ENCODE results near the gene TBX18.

TBX18 gene

GRCh38 chr6:84764332-84765049 is at the start of gene TBX18:
TBX18 (minus strand) TSS chr6:84764598; CDS start chr6:84764181, 417 bp downstream.
- no peak for DNase-seq (ENCODE audit: low read depth, low spot score)

DNA sequence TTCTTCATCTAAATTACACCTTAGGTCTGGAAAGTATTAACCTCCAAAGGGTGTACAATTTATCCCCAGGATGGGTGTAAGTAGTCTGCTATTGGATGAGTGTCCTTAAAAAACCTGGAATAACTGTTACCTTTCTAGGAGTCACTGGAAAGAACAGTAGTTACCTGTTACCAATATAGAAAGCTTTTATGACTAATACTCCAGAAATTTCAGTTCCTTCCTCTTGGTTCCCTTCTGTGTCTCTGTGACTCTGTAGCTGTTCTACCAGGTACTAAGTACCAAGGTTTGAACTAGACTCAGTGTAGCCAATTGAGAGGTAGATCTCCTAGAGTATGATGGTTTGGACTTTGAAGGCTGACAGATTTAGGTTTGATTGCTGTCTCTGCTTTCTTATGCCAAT is 47.0 kb upstream of the TBX18 start:
- no peak for DNase-seq (ENCODE audit: low read depth, low spot score)

DNA sequence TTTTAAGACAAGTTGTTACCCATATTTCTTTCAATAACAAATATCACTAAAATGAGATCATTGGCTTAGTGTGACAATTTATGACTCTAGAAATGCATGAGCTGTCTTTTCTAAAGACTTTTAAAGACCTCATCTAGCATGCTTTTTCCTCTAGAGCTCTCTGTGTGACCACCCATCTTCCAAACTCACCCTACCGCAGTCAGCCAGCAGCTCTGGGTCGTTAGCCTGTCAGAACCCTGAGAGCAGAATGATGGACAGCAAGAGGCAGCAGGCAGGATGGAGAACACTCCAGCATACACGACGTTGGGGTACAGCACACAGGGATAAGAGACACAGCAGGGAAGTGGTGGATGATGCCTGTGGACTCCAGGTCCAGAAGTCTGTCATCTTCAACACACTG is 45.1 kb upstream of the TBX18 start:
- DNase-seq (ENCODE audit: low read depth, low spot score): no peak

GRCh38 chr6:84808491-84809061 is 44.2 kb upstream of the TBX18 start:
- no peak for DNase-seq (ENCODE audit: low read depth, low spot score)

- DNase-seq (ENCODE audit: low read depth, low spot score): no peak
These were observed 40.7 kb upstream of the TBX18 start for GRCh38 chr6:84805145-84805544.

DNA sequence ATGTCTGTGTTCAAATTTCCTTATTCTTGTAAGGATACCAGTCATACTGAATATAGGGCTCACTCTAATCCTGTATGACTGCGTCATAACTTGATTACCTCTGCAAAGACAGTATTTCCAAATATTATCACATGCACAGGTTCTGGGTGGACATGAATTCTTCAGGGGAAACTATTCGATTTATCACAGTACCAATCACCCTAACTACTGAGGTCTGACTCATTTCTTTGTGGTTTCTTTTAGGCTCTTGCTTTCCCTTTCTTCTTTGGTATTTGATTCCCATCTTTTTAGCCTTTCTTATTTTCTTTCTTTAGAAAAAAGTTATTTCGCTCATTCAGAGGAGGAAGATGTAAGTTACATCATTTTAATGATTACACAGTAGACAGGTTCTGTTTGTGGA is 40.3 kb upstream of the TBX18 start:
- DNase-seq (ENCODE audit: low read depth, low spot score): no peak

GRCh38 chr6:84801250-84801649 is 36.9 kb upstream of the TBX18 start:
- DNase-seq (ENCODE audit: low read depth, low spot score): no peak

GRCh38 chr6:84798257-84798656 is 33.9 kb upstream of the TBX18 start:
- DNase-seq (ENCODE audit: low read depth, low spot score): no peak

DNA sequence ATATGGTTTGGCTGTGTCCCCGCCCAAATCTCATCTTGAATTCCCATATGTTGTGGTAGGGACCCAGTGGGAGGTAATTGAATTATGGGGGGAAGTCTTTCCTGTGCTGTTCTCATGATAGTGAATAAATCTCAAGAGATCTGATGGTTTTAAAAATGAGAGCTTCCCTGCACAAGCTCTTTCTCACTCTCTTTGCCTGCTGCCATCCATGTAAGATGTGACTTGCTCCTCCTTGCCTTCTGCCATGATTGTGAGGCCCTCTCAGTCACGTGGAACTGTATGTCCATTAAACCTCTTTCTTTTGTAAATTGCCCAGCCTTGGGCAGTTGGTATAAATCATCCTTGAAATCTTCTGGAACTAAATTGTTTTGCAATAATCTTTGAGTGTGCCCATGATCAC is 31.9 kb upstream of the TBX18 start:
- DNase-seq (ENCODE audit: low read depth, low spot score): no peak

DNA sequence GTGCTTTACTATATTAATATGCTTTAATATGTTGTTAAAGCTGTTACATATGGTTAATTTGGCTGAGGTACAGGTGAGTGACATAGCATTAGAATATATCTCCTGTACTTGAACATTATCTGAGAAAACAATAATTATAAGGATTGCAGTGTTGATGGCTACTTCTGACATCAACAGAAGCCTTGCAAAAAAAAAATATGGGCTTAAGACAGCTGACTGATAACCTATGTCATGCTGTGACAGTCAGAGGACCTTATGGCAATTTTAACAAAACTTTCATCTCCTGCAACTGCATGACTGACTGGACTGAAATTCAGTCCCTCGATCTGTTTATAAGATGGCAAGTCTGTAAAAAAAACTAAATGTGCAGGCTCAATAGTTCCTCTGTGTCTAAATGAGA is 27.5 kb upstream of the TBX18 start:
- DNase-seq (ENCODE audit: low read depth, low spot score): no peak

DNA sequence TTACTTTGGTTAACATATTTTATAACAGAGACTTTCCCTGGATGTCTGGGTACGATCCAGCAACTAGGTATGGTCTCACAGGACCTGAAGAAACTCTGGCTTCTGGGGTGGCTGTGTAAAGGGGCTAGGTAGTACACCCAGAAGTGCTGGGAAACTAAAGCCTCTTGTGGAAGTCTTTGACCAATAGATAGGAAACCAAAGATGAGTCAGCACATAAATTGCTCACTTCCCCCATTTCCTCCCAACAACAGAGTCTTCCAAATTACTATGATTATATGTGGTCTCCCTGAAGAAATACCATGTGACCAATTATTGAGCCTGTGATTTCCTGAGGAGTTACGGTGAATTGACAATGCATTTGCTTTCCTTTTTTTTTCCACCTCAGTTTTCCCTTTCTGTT is 26.8 kb upstream of the TBX18 start:
- DNase-seq (ENCODE audit: low read depth, low spot score): no peak

- DNase-seq (ENCODE audit: low read depth, low spot score): no peak
These were observed 24.8 kb upstream of the TBX18 start for GRCh38 chr6:84789170-84789569.

DNA sequence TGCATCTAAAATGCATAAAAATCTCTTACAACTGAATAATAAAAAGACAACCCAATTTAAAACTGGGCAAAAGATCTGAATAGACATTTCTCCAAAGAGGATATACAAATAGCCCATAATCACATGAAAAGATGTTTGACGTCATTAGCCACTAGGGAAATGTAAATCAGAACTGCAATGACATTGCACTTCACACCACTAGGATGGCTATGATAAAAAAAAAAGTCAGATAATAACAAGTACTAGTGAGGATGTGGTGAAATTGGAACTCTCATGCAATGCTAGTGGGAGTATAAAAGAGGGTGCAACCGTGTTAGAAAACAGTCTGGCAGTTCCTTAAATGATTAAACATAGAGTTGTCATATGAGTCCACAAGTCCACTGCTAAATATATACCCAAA is 24.3 kb upstream of the TBX18 start:
- DNase-seq (ENCODE audit: low read depth, low spot score): no peak

DNA sequence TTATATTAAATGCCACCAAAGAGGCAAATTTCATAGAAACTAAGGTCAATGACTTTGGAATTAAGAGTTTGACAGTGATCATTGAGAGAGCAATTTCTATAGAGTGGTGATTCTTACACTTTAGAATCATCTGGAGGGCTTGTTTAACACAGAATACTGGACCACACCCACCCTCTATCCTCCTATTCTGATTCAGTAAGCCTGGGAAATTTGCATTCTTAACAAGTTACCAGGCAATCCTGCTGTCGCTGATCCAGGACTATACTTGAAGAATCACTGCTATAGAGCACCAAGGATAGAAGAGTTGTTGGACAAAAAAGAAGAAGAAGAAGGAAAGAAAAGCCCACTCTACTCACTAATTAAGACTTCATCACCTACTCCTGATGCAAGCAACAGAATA is 21.3 kb upstream of the TBX18 start:
- no peak for DNase-seq (ENCODE audit: low read depth, low spot score)

DNA sequence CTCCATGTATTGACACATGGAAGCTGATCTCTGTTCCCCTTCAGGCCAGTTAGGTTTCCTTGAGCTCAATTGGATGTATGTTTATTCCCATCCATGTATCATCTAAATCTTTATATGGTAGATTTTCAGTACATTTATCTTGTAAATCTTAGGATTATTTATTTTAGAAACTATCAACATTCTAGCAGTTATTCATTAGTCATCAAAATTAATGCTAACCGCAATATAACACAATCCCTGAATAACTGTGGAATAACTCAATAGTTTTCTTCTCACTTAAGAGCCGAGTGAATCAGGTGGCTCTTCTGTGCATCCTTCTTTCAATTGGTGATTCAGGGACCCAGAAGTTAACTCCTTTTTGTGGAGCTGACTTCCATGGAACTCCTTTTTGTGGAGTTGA is 15.5 kb upstream of the TBX18 start:
- no peak for DNase-seq (ENCODE audit: low read depth, low spot score)

GRCh38 chr6:84779380-84779779 is 15.0 kb upstream of the TBX18 start:
- no peak for DNase-seq (ENCODE audit: low read depth, low spot score)

DNA sequence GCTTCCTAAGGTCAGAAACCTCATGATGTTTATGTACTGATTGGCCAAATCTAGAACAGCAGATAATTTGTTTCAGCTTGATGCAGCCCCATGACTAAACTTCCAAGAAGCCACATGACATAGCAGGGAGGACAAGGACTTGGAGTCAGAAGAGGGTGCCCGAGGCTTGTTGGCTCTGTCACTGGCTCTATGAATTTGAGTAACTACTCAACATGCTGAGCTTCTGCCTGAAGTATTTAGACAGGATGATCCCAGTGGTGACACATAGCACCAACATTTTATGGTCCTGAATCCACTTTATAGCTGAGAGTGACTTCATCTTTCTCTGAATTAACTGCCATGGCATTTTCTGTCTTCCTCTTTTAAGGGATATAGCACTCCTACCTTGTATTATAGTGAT is 13.5 kb upstream of the TBX18 start:
- no peak for DNase-seq (ENCODE audit: low read depth, low spot score)

GRCh38 chr6:84776392-84776791 is 12.0 kb upstream of the TBX18 start:
- DNase-seq (ENCODE audit: low read depth, low spot score): no peak

GRCh38 chr6:84775751-84776150 is 11.4 kb upstream of the TBX18 start:
- DNase-seq (ENCODE audit: low read depth, low spot score): no peak

- no peak for DNase-seq (ENCODE audit: low read depth, low spot score)
These were observed 10.5 kb upstream of the TBX18 start for GRCh38 chr6:84774985-84775284.

GRCh38 chr6:84774157-84774984 is 10.0 kb upstream of the TBX18 start:
- no peak for DNase-seq (ENCODE audit: low read depth, low spot score)

- no peak for DNase-seq (ENCODE audit: low read depth, low spot score)
These were observed 9.2 kb upstream of the TBX18 start for GRCh38 chr6:84773431-84774156.

DNA sequence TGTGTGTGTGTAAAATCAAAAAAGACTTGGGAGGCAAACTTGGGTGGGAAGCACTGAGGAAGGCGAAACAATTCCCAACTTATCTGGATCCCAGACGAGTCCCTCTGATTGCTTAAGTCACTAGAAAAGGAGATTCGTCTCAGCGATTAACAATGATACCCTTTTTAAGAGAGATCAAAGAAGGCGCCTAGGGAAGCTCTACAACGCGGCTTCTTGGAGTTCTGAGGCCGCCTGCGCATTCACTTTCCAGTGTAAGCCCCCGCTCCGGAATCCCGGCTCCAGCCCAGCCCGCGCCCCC is 8.7 kb upstream of the TBX18 start:
- no peak for DNase-seq (ENCODE audit: low read depth, low spot score)

Measured in activated CD4-positive, CD25-positive, alpha-beta regulatory T cell treated with anti-CD3 and anti-CD28 coated beads, Interleukin-2, amount 50 U/mL, for 16 hours (primary cell).